HCT116 (cell line): ENCODE results near the gene FGF19. TPM values are rescaled to one million over a fixed set of nuclear protein-coding genes. Genes with fewer than 3 reads are reported as not detected.

ENCODE experiments used
- ATAC-seq: fragments of 200-7000 bp; cut with Tn5 transposase; 2 replicates; pipeline ENCODE4 v1.9.1; 2020; ENCODE audit warnings: mild to moderate bottlenecking, moderate library complexity
- BruUV-seq: library from RNA; stranded (reverse); fragments of 400-500 nt; replicated peaks from 2 replicates; lab custom pipeline; 2021; lab: Mats Ljungman, UMichigan
- CTCF ChIA-PET: fragments of 300-600 bp; sonication (Branson Sonifier 250); formaldehyde crosslinking; loops from one replicate; lab custom pipeline; 2021; ENCODE audit warnings: antibody characterized with exemption; lab: Charles Lee
- POLR2A ChIA-PET: fragments of 300-600, 350-600 bp; sonication (Branson Sonifier 250); formaldehyde crosslinking; loops from one replicate; lab custom pipeline; 2021; ENCODE audit warnings: antibody characterized with exemption; lab: Charles Lee
- RAD21 ChIA-PET, 2 experiments: fragments of 300-600 bp; sonication (Branson Sonifier 250); formaldehyde crosslinking; loops; one replicate each; lab custom pipeline; 2023; ENCODE audit warnings: low total read pairs in 2 of 2; ENCODE audit not compliant: uncharacterized antibody in 2 of 2, unreplicated experiment in 2 of 2, low non-redundant PET in 1 of 2; lab: Charles Lee
- DNase-seq: peaks from one replicate; pipeline ENCODE4 v3.0.0-alpha.2; 2010; ENCODE audit warnings: low read depth, low spot score
- H2AFZ ChIP-seq: fragments of 200-600 bp; shearing (Covaris generic), sonication (generic); 2 replicates; pipeline ENCODE4 v1.6.1; 2017; ENCODE audit warnings: low read depth, mixed run types, mixed read lengths, antibody characterized with exemption, low read length; ENCODE audit not compliant: poor library complexity, severe bottlenecking
- H3K27ac ChIP-seq: 2 replicates; pipeline ENCODE4 v1.5.1; 2012; ENCODE audit warnings: low read depth, low read length
- H3K27me3 ChIP-seq: fragments of 200-600 bp; sonication (generic); 2 replicates; pipeline ENCODE4 v1.6.1; 2016; ENCODE audit warnings: mixed run types, low read length, mixed read lengths; ENCODE audit not compliant: insufficient read depth
- H3K36me3 ChIP-seq, 2 experiments: fragments of 200-500 bp in 1 of 2; fragments of 200-600 bp in 1 of 2; sonication (Bioruptor generic) in 1 of 2; sonication (generic) in 1 of 2; 2 replicates each; pipeline versions ENCODE4 v1.5.1 to v1.6.1; 2014 to 2016; ENCODE audit warnings: low read length in 2 of 2, inconsistent platforms in 1 of 2, mixed read lengths in 1 of 2, mixed run types in 1 of 2; ENCODE audit not compliant: insufficient read depth in 2 of 2, control insufficient read depth in 1 of 2
- H3K4me1 ChIP-seq, 2 experiments: fragments of 200-600 bp in 1 of 2; sonication (generic) in 1 of 2; 2 replicates each; pipeline versions ENCODE4 v1.5.1 to v1.6.1; 2012 to 2017; ENCODE audit warnings: low read length in 2 of 2, inconsistent platforms in 1 of 2, mild to moderate bottlenecking in 1 of 2, mixed read lengths in 1 of 2, mixed run types in 1 of 2, moderate library complexity in 1 of 2; ENCODE audit not compliant: insufficient read depth in 2 of 2, control insufficient read depth in 1 of 2
- H3K4me2 ChIP-seq: fragments of 200-600 bp; sonication (generic); 2 replicates; pipeline ENCODE4 v1.6.1; 2017; ENCODE audit warnings: mixed run types, low read length, mixed read lengths
- H3K4me3 ChIP-seq, 2 experiments: fragments of 200-600 bp in 1 of 2; sonication (generic) in 1 of 2; replicated peaks in 1 of 2; 2 replicates each; pipeline ENCODE4 v1.5.1; 2011 to 2016; ENCODE audit warnings: low read length in 2 of 2, control low read depth in 1 of 2, low read depth in 1 of 2, mild to moderate bottlenecking in 1 of 2, mixed read lengths in 1 of 2, mixed run types in 1 of 2
- H3K79me2 ChIP-seq: fragments of 200-600 bp; sonication (generic); 2 replicates; pipeline ENCODE4 v1.6.1; 2017; ENCODE audit warnings: mild to moderate bottlenecking, mixed run types, low read length, moderate library complexity, mixed read lengths; ENCODE audit not compliant: insufficient read depth
- H3K9ac ChIP-seq: fragments of 200-600 bp; sonication (generic); 2 replicates; pipeline ENCODE4 v1.6.1; 2016; ENCODE audit warnings: low read length, mixed read lengths
- H3K9me2 ChIP-seq: fragments of 200-600 bp; sonication (generic), shearing (Covaris generic); 2 replicates; pipeline ENCODE4 v1.6.1; 2017; ENCODE audit warnings: mixed run types, mild to moderate bottlenecking, moderate library complexity; ENCODE audit not compliant: insufficient read depth
- H3K9me3 ChIP-seq, 2 experiments: fragments of 200-500 bp in 1 of 2; fragments of 200-600 bp in 1 of 2; sonication (Bioruptor generic) in 1 of 2; sonication (generic) in 1 of 2; 2 replicates each; pipeline ENCODE4 v1.6.1; 2014 to 2017; ENCODE audit warnings: low read length in 2 of 2, mixed read lengths in 2 of 2, inconsistent platforms in 1 of 2, low read depth in 1 of 2, mild to moderate bottlenecking in 1 of 2, mixed run types in 1 of 2, moderate library complexity in 1 of 2; ENCODE audit not compliant: control insufficient read depth in 1 of 2, insufficient read depth in 1 of 2
- H4K20me1 ChIP-seq: fragments of 200-600 bp; sonication (generic), shearing (Covaris generic); 2 replicates; pipeline ENCODE4 v1.6.1; 2017; ENCODE audit warnings: mixed run types, mild to moderate bottlenecking, moderate library complexity; ENCODE audit not compliant: insufficient read depth
- CEBPB ChIP-seq: IDR thresholded peaks from 2 replicates; pipeline ENCODE4 v1.6.1; 2012; ENCODE audit warnings: low read depth
- CTCF ChIP-seq, 3 experiments: fragments of 200-600 bp in 1 of 3; sonication (generic) in 1 of 3; IDR thresholded peaks in 2 of 3; conservative IDR thresholded peaks in 1 of 3; 2 replicates each; pipeline ENCODE4 v1.5.1; 2012 to 2017; ENCODE audit warnings: low read depth in 2 of 3, low read length in 2 of 3, antibody characterized with exemption in 1 of 3, borderline replicate concordance in 1 of 3, control low read depth in 1 of 3, mild to moderate bottlenecking in 1 of 3, mixed read lengths in 1 of 3, mixed run types in 1 of 3, moderate library complexity in 1 of 3; ENCODE audit not compliant: insufficient read depth in 1 of 3
- EGR1 ChIP-seq: IDR thresholded peaks from 2 replicates; pipeline ENCODE4 v1.6.1; 2012; ENCODE audit warnings: low read depth
- EZH2 ChIP-seq: fragments of 200-600 bp; sonication (generic); IDR thresholded peaks from 2 replicates; pipeline ENCODE4 v1.6.1; 2017; ENCODE audit warnings: antibody characterized with exemption, mixed run types
- JUND ChIP-seq: IDR thresholded peaks from 2 replicates; pipeline ENCODE4 v1.6.1; 2012
- SIN3A ChIP-seq: IDR thresholded peaks from 2 replicates; pipeline ENCODE4 v1.6.1; 2012; ENCODE audit warnings: low read depth
- SP1 ChIP-seq: IDR thresholded peaks from 2 replicates; pipeline ENCODE4 v1.6.1; 2012; ENCODE audit warnings: low read depth
- SRF ChIP-seq: IDR thresholded peaks from 2 replicates; pipeline ENCODE4 v1.6.1; 2012; ENCODE audit warnings: low read depth
- TCF7L2 ChIP-seq: IDR thresholded peaks from 2 replicates; pipeline ENCODE4 v1.7.0; 2011; ENCODE audit warnings: borderline replicate concordance, inconsistent platforms; ENCODE audit not compliant: insufficient read depth, insufficient read length; ENCODE audit errors: extremely low read depth
- ZBTB33 ChIP-seq: IDR thresholded peaks from 2 replicates; pipeline ENCODE4 v1.6.1; 2011; ENCODE audit warnings: mild to moderate bottlenecking, low read length, moderate library complexity; ENCODE audit not compliant: insufficient replicate concordance; ENCODE audit errors: extremely low read depth
- ZNF274 ChIP-seq: fragments of 200-500 bp; sonication (Bioruptor generic); IDR thresholded peaks from 2 replicates; pipeline ENCODE4 v1.6.1; 2014; ENCODE audit warnings: mild to moderate bottlenecking, low read depth, low read length, inconsistent platforms
- intact Hi-C: fragments of 100-400 bp; cut with micrococcal nuclease; formaldehyde crosslinking; loops from 2 replicates; pipeline ENCODE4 v1.10.0; 2022
- total RNA-seq: library from RNA; stranded (reverse); gene quantifications from one replicate; pipeline ENCODE4 v1.2.1, GENCODE V29; 2021; ENCODE audit not compliant: unreplicated experiment
- TF ChIP-seq, protein P1 (sequence below): IDR thresholded peaks from 2 replicates; pipeline ENCODE4 v1.6.1; 2012

The FGF19 gene
- total RNA-seq, 1 experiment from 2014 or later, result 37.5 TPM

- Histone ChIP-seq H3K4me3 (no peak overlapping the region), H3K9me2 (no peaks in the 10 kb centered on the region), H3K36me3 (peaks cover 4 to 12% of the 10 kb centered on the region in 2 experiments; a peak in 3 of 4 replicates), H3K4me1 (peaks cover 0 to 10% of the 10 kb centered on the region in 2 experiments; a peak in 2 of 4 replicates), H3K9me3 (no peaks in the 10 kb centered on the region), H3K27me3 (no peaks in the 10 kb centered on the region), H3K4me2 (no peak overlapping the region), H3K27ac (no peak overlapping the region), H3K9ac (no peak overlapping the region), H4K20me1 (no peaks in the 10 kb centered on the region), H2AFZ (no peak overlapping the region), H3K79me2 (no peaks in the 10 kb centered on the region; the same call in 1 of the 2 replicates)
- DNase-seq, result no peak
- no TSS peak for BruUV-seq
- intact Hi-C loops, result no loop called here
- POLR2A ChIA-PET, result no interaction called here
- RAD21 ChIA-PET, result no interaction called here
- TF ChIP-seq CEBPB (no peak), ZBTB33 (no peak)
- ATAC-seq, result no peak
- CTCF ChIA-PET, result interaction anchor here (1.4 to 1.7 kb wide), 2 partner anchors 536 to 565 kb away, joined by 3 to 4 read pairs; no protein-coding TSS in a partner anchor
Measured at GRCh38 chr11:69666752-69667536, 36.9 kb downstream of the FGF19 start.

DNA sequence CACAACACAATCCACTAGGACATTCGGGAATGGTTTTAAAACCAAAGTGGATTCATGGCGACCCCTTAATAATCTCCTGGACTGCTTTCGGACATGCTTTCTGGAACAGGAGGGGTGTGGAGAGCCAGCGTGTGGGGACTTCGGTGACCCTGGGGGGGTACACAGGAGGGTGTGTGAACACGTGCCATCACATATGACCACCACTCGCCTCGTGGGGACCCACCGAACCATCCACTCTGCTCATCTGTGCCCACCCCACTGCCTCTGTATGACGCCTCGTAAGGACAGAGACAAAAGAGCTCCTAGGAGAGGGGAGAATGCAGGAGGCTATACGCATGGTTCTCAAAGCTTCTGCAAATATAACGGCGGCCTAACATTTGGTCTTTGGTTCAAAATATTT, 37.6 kb downstream of the FGF19 start:
- no TSS peak for BruUV-seq
- no peaks in the 10 kb centered on the region for H3K9me2 ChIP-seq
- RAD21 ChIA-PET, result no interaction called here
- DNase-seq (no peak), ATAC-seq (no peak)
- H3K4me1 ChIP-seq, result peaks cover 0 to 10% of the 10 kb centered on the region in 2 experiments; a peak in 2 of 4 replicates
- no peaks in the 10 kb centered on the region for H4K20me1 ChIP-seq
- H3K27me3 ChIP-seq, result no peaks in the 10 kb centered on the region
- POLR2A ChIA-PET, result no interaction called here
- no peak overlapping the region for H3K4me3 ChIP-seq
- intact Hi-C loops, result no loop called here
- no peak overlapping the region for H2AFZ ChIP-seq
- no peaks in the 10 kb centered on the region for H3K9me3 ChIP-seq
- H3K36me3 ChIP-seq, result peaks cover 0 to 6% of the 10 kb centered on the region in 2 experiments; a peak in 2 of 4 replicates
- no peak overlapping the region for H3K4me2 ChIP-seq
- no peak overlapping the region for H3K27ac ChIP-seq
- CTCF ChIA-PET, result interaction anchor here (1.4 to 1.7 kb wide), 2 partner anchors 535 to 565 kb away, joined by 3 to 4 read pairs; no protein-coding TSS in a partner anchor
- H3K9ac ChIP-seq, result no peak overlapping the region
- no peaks in the 10 kb centered on the region; the same call in 1 of the 2 replicates for H3K79me2 ChIP-seq
- TF ChIP-seq SRF (no peak), EGR1 (no peak), JUND (no peak), SP1 (no peak), CTCF (IDR thresholded peaks at IDR 0.05 in 2 of 3, conservative IDR thresholded peaks at IDR 0.05 in 1 of 3; ENCODE audit: borderline replicate concordance in 1 of 3, insufficient read depth in 1 of 3, low read depth in 2 of 3, low read length in 2 of 3) (no peak), SIN3A (no peak), EZH2 (no peak), TCF7L2 (no peak), ZNF274 (no peak)
- TF ChIP-seq, protein P1, sequence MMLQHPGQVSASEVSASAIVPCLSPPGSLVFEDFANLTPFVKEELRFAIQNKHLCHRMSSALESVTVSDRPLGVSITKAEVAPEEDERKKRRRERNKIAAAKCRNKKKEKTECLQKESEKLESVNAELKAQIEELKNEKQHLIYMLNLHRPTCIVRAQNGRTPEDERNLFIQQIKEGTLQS, result no peak
